DMS153 treated with DMSO at 0.1 percent for 48 hours (cell line): ENCODE data around the gene CATSPERB.
A peak's percentile ranks its signal among the peaks of the same experiment; 100 is the strongest.
"Not testable (repeated sequence)": the region's sequence is repeated elsewhere in the genome, so short reads cannot be mapped to it uniquely, and the experiment has no call there.

Experiments used
- DNase-seq: peaks from one replicate; lab custom pipeline; 2025; ENCODE audit not compliant: unreplicated experiment; lab: John Stamatoyannopoulos, UW

The CATSPERB gene

DNA sequence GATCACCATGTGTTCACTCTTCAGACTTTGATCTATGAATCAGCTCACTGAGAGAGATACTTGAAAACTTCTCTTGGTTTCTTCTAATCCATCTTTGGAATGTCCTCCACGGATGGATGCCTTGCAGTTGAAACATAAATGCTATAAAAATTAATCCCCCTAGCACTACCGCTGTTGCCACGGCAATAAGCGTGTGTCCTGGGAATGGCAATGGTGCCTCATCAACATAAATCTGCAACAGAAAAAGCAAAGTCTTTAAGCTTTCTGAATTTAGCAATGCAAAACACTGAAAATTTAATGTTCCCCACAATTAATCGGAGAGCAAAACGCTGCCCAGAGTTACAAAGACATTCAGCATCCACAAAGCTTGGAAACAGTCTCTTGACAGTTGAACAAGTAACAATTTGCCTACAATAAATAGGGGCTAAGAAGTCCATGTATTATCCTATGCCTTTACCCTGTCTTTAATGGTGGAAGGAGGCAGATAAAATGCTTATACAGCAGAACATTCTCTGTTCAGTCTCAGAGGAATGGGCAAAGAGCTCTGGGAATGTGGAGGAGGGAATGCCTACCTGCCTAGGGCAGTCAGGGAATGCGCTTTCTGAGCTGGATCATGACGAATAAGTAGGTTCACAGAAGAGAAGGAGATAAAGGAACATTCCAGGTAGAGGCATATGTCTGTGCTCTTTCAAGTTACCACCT is 150.9 kb downstream of the CATSPERB start:
- DNase-seq: no peak

DNA sequence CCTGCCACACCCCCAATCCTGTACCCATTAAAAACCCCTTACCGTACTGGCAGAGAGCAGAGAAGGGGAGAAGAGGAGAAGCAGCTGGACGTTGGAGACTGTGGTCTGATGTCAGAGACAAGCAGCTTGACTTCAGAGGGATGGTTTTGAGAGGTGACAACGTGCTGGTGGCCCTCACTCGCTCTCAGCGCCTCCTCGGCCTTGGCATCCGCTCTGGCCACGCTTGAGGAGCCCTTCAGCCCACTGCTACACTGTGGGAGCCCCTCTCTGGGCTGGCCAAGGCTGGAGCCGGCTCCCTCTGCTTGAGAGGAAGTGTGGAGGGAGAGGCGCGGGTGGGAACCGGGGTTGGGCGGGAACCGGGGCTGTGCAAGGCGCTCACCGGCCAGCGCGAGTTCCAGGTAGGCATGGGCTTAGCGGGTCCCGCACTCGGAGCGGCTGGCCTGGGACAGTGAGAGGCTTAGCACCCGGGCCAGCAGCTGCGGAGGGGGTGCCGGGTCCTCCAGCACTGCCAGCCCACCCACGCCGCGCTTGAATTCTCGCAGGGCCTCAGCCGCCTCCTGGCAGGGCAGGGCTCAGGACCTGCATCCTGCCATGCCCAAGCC is 154.2 kb downstream of the CATSPERB start:
- DNase-seq: no peak

DNA sequence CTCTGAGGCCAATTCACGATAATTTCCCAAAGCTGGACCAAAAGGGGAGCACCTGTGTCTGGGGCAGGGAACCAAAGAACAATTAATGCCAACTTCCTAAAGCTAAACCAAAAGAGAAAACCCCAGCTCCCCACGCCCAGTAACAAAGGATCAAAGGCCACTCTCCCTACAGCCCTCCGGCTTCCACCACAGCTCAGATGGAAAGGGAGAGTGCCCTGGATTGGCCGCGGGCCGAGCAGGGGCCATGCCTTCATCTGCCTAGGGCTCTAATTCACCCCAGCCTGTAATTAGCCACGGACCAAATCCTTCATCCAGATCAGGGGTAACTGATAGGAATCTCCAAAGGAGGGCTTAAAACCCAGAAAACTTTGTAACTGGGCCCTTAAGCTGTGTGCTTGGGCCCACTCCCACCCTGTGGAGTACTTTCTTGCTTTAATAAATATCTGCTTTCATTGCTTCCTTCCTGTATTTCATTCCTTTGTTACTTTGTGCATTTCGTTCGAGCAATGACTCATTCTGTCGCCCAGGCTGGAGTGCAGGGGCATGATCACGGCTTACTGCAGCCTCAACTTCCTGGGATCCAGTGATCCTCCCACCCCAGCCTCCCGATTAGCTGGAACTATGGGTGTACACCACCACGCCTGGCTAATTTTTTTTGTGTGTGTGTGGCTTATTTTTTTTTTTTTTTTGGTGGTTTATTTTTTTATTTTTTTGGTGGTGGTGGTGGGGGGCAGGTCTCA is 156.2 kb downstream of the CATSPERB start:
- no peak for DNase-seq

DNA sequence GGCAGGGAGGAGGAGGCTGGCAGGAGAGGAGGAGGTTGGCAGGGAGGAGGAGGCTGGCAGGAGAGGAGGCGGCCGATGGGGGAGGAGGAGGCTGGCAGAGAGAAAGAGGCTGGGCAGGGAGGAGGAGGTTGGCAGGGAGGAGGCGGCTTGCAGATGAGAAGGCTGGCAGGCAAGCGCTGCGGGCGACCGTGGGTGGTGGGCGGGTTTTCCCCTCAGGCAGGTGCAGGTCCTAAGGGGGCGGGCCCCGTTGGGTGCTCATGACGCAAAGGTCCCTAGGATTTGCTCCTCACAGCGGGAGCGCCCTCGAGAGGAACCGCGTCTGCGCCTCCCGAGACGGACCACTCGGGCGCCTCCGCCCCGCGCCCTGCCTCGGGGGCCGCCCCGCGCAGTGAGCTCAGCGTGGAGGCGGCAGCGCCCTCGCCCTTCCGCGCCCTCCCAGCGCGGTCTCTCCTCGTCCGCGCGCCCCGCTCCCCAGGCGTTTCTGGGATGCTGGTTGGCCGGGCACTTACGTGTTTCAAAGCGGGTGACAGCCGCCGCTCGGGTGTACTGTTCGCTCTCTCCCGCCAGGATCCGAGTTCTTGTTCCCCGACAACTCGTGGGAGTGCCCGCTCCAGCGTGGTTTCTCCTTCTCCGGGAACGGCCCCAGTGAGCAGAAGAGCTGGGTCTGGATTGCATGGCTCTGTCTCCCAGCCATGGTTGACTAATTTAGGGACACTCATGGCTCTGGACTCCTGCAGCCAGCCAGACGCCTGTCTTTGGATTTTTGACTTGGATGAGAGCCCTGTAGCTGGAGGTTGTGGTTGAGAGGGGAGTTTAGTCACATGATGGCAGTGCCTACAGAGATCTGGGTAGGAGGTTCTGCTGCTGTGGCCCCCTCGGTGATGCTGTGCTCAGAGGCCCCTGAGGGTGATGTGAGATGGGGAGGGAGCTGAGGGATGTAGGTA is 157.7 kb downstream of the CATSPERB start:
- peak; percentile 44 for DNase-seq

DNA sequence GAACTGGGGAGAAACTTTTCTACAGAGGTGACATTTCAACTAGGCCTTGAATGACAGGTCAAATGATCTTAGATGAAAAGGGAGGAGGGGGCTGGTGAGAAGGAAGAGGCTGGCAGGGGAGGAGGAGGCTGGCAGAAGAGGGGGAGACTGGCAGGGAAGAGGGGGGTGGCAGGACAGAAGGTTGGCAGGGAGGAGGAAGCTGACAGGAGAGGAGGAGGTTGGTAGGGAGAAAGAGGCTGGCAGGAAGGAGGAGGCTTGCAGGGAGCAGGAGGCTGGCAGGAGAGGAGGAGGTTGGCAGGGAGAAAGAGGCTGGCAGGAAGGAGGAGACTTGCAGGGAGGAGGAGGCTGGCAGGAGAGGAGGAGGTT is 158.4 kb downstream of the CATSPERB start:
- no peak for DNase-seq

DNA sequence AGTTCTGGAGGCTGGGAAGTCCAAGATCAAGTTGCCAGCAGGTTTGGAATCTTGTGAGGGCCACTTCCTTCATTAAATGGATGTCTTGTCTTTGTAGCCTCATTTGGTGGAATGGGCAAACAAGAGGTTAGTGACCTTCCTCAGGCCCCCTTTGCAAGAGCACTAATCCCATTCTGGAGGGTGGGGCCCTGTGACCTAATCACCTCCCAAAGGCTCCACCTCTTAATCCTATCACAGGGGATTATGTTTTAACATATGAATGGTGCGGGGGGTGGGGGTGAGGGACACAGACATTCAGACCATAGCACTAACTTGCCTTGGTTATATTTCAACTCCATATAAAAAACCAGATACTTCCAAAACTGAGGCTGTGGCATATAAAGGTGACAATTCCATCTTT is 161.9 kb downstream of the CATSPERB start:
- no peak for DNase-seq

DNA sequence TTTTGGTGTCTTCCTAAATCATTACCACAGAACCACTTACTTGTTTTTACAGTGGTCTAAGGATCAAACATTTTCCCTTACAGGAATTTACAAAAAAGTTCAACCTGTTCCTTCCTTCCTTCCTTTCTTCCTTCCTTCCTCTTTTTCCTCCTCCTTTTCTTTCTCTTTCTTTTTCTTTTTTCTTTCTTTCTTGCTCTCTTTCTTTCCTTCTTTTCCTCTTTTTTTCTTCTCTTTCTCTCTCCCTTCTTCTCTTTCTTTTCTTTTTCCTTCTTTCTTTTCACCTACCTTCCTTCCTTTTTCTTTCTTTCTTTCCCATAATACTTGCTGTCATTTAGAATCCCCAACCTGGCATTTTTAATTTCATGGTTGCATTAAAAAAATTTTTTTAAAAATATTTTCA is 162.6 kb downstream of the CATSPERB start:
- DNase-seq: no peak

DNA sequence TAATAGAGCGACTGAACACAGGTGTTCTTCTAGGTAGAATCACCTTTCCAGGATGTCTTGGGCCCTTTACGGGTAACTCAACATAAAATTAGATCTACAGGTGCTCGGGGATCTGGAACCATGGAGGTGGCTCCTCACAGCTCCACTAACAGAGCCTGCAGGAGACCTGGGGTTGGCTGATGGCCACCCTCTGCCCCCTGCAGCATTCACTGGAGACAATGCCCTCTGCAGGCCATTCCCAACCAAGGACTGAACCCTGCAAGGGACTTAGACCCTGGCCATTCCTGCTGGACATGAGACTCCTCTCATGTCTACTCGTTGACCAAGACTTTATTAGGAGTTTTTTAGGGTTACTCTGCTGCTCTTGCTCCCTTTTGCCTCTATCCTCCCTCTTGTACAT is 163.3 kb downstream of the CATSPERB start:
- DNase-seq: no peak

DNA sequence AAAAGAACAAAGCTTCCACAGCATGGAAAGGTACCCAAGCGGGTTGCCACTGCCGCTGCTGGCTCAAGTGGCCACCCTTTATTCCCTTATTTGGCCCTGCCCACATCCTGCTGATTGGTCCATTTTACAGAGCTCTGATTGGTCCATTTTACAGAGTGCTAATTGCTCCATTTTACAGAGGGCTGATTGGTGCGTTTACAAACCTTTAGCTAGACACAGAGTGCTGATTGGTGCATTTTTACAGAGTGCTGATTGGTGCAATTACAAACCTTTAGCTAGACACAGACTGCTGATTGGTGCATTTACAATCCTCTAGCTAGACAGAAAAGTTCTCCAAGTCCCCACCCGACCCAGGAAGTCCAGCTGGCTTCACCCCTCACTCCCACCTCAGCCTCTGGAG is 164.1 kb downstream of the CATSPERB start:
- DNase-seq: not testable (repeated sequence)

DNA sequence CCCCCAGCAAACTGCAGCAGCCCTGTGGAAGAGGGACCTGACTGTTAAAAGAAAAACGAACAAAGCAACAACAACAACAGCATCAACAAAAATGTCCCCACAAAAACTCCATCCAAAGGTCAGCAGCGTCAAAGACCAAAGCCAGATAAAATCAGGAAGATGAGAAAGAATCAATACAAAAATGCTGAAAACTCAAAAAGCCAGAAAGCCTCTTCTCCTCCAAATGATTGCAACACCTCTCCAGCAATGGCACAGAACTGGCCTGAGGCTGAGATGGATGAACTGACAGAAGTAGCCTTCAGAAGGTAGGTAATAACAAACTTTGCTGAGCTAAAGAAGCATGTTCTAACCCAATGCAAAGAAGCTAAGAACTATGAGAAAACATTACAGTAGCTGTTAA is 176.4 kb downstream of the CATSPERB start:
- no peak for DNase-seq

DNA sequence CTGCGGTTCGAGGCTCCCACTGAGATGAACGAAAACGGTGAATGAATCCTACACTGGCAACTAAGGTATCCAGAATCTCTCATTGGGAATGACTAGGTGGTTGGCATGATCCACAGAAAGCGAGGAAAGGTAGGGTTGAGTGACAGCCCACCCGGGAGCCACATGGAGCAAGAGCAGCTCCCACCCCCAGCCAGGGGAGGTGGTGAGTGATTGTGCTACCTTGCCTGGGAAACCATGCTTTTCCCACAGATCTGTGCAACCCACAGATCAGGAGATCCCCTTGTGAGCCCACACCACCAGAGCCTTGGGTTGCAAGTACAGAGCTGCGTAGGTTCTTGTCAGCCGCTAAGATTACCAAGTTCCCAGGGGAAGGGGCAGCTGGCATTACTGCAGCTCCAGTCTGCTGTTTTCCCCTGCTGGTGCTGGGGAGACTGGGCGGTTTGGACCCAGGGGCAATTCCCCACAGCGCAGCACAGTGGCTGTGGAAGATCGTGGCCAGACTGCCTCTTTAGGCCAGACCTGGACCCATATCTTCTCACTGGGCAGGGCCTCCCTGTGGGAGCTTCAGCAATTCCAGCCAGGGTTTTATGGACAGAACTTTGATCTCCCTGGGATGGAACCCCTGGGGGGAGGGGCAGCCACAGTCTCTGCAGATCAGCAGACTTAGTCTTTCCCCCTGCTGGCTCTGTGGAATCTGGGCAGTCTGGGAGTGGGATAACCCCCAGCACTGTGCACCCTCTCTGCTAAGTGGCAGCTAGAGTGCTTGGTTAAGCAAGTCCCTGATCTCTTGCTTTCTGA is 177.2 kb downstream of the CATSPERB start:
- DNase-seq: no peak

DNA sequence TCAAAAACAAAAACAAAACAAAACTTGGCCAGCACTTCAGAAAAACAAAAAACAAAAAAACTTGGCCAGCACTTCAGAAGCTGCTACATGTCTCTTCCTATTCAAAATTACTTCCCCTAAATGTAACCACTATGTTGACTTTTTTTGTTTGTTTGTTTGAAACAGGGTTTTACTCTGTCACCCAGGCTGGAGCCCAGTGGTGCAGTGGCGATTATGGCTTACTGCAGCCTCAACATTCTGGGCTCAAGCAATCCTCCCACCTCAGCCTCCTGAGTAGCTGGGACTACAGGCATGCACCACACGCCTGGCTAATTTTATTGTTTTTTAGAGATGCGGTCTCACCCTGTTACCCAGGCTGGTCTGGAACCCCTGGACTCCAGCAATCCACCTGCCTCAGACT is 183.8 kb downstream of the CATSPERB start:
- no peak for DNase-seq

DNA sequence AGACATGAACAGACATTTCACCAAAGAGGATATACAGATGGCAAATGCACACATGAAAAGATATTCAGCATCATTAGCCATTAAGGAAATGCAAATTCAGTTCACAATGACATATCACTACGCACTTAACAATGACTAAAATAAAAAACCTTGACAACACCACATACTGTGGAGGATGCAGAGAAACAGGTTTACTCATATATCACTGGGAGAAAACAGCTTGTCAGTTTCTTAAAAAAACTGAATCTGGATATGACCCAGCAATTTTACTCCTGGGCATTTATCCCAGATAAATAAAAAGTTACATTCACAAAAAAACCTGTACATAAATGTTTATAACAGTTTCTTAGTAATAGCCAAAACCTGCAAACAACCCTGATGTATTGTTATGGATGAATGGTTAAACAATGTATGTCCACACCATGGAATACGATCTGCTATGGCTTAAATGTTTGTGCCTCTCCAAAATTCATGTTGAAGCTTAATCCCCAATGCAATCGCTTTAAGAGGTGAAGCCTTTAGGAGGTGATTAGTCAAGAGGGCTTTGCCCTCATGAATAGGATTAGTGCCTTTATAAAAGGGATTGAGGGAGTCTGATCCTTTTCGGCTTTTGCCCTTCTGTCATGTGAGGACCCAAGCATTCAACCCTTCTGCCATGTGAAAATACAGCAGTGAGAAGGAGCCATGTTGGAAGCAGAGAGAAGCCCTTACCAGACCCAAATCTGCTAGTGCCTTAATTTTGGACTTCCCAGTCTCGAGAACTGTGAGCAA is 185.8 kb downstream of the CATSPERB start:
- no peak for DNase-seq

DNA sequence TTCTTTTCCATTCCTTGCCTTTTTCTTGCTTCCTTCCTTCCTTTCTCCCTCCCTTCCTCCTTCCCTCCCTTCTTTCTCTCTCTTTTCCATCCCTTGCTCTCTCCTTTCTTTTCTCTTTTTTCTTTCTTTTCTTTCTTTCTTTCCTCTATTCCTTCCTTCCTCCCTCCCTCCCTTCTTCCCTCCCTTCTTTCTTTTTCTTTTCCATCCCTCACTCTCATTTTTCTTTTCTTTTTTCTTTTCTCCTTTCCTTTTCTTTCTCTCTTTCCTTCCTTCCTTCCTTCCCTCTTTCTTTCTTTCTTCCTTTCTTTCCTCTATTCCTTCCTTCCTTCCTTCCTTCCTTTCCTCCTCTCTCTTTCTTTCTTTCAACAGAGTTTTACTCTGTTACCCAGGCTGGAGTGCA is 186.7 kb downstream of the CATSPERB start:
- no peak for DNase-seq

DNA sequence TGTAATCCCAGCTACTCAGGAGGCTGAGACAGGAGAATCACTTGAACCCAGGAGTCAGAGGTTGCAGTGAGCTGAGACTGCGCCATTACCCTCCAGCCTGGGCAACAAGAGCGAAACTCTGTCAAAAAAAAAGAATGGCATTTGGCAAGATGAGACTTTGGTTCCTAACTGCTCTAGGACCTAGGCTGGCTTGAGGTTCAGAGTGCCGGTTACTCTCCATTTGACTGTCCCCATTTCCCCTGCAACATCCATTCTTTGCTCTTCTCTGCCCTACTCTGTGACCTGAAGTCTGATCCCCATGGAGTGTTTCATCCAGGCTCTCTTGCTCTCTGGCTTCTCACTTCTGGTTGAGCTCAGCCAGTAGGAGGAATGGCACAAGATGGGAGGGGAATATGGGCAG is 195.6 kb downstream of the CATSPERB start:
- DNase-seq: no peak

DNA sequence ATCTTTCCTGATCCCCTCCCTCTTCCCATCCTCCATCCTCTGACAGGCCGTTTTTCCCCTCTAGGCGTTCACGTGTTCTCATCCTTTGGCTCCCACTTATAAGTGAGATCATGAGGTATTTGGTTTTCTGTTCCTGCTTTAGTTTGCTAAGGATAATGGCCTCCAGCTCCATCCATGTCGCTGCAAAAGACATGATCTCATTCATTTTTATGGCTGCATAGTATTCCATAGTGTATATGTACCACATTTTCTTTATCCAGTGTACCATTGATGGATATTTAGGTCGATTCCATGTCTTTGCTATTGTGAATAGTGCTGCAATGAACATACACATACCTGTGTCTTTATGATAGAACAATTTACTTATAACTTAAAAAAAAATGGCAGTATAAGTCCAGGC is 197.8 kb downstream of the CATSPERB start:
- DNase-seq: not testable (repeated sequence)

DNA sequence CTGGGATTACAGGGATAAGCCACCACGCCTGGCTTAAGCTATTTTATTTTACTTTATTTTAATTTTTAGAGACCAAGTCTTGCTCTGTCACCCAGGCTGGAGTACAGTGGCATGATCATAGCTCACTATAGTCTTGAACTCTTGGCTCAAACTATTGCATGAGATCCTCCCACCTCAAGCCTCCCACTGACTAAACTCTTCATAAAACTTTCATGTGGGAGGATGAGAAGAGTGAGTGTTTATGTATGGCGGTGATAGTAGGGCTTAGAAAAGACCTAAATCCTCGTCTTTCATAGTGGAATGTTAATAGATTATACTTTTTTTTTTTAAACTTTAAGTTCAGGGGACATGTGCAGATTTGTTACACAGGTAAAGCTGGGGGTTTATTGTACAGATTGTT is 198.3 kb downstream of the CATSPERB start:
- no peak for DNase-seq
